ENCODE data around the gene ADO.

DNA sequence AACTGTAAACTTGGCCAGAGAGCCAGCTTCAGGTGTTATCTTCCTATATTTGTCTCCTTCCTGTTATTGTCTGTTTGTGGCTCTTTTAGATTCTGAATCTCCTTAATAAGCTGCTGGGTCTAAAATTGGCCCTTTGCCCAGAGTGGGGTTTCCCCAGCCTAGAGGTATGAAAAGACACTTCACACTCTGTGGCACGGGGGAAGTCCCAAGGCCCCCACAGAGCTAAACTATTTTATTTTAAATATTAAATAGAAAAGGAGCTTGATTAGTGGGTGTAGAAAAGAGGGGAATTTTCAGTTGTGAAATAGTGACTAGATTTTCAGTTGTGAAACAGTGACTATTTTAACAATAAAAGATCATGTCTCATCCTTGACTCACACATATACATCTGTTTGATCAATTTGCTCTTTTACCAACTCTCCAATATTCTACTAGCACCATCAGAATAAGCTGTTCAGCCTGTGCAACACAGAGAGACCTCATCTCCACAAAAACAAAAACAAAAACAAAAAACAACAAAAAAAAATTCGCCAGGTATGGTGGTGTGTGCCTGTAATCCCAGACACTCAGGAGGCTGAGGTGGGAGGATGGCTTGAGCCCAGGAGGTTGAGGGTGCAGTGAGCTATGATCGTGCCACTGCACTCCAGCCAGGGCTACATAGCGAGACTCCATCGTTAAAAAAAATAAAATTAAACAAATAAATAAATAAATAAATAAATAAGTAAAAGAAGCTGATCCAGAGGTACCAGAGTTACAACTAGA, 24.9 kb upstream of the ADO start:
- TF ChIP-seq GATA2 (IDR thresholded peaks at IDR 0.05; ENCODE audit: low read depth, low read length): no peak
- no peak for TF ChIP-seq GATA3 (IDR thresholded peaks at IDR 0.05; ENCODE audit: low read depth, low read length)
